Nephron (organoid): Measurements from ENCODE around the gene SKAP1.

Source experiments
- H3K27ac Mint-ChIP-seq, 3 experiments: 2 replicates each; pipeline ENCODE4 v1.8.0; 2020; ENCODE audit warnings: mixed read lengths in 3 of 3, mild to moderate bottlenecking in 2 of 3, moderate library complexity in 1 of 3
- H3K27me3 Mint-ChIP-seq: 2 replicates; pipeline ENCODE4 v1.8.0; 2021; ENCODE audit warnings: low read depth, mild to moderate bottlenecking, moderate library complexity, mixed read lengths
- H3K36me3 Mint-ChIP-seq: 2 replicates; pipeline ENCODE4 v1.8.0; 2020; ENCODE audit warnings: low read depth, mixed read lengths
- H3K4me1 Mint-ChIP-seq: 2 replicates; pipeline ENCODE4 v1.8.0; 2020; ENCODE audit warnings: mixed read lengths
- H3K4me3 Mint-ChIP-seq, 3 experiments: 2 replicates each; pipeline ENCODE4 v1.8.0; 2020; ENCODE audit warnings: mild to moderate bottlenecking in 3 of 3, mixed read lengths in 3 of 3, moderate library complexity in 2 of 3
- H3K9me3 Mint-ChIP-seq: 2 replicates; pipeline ENCODE4 v1.8.0; 2020; ENCODE audit warnings: mixed read lengths
- TF ChIP-seq, protein P1 (sequence below), 3 experiments: fragments of 200-600 bp; sonication (generic); IDR thresholded peaks; one replicate each; pipeline ENCODE4 v1.5.0; 2021; ENCODE audit warnings: antibody characterized with exemption in 3 of 3; ENCODE audit not compliant: unreplicated experiment in 3 of 3

The SKAP1 gene

GRCh38 chr17:48125829-48126531, 304.0 kb downstream of the SKAP1 start:
- H3K27me3 Mint-ChIP-seq = peaks cover under 1% of the 10 kb centered on the region
- TF ChIP-seq, protein P1, sequence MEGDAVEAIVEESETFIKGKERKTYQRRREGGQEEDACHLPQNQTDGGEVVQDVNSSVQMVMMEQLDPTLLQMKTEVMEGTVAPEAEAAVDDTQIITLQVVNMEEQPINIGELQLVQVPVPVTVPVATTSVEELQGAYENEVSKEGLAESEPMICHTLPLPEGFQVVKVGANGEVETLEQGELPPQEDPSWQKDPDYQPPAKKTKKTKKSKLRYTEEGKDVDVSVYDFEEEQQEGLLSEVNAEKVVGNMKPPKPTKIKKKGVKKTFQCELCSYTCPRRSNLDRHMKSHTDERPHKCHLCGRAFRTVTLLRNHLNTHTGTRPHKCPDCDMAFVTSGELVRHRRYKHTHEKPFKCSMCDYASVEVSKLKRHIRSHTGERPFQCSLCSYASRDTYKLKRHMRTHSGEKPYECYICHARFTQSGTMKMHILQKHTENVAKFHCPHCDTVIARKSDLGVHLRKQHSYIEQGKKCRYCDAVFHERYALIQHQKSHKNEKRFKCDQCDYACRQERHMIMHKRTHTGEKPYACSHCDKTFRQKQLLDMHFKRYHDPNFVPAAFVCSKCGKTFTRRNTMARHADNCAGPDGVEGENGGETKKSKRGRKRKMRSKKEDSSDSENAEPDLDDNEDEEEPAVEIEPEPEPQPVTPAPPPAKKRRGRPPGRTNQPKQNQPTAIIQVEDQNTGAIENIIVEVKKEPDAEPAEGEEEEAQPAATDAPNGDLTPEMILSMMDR (IDR thresholded peaks at IDR 0.05; ENCODE audit: unreplicated experiment in 3 of 3) = no peak
- peaks cover 19% of the 10 kb centered on the region for H3K4me1 Mint-ChIP-seq
- no peaks in the 10 kb centered on the region for H3K9me3 Mint-ChIP-seq
- H3K27ac Mint-ChIP-seq = no peak overlapping the region
- H3K36me3 Mint-ChIP-seq = peaks cover 14% of the 10 kb centered on the region
- no peak overlapping the region for H3K4me3 Mint-ChIP-seq

- no peaks in the 10 kb centered on the region for H3K27me3 Mint-ChIP-seq
- no peak overlapping the region for H3K27ac Mint-ChIP-seq
- H3K36me3 Mint-ChIP-seq = peaks cover 25% of the 10 kb centered on the region
- peaks cover 18% of the 10 kb centered on the region for H3K4me1 Mint-ChIP-seq
- TF ChIP-seq, protein P1 (IDR thresholded peaks at IDR 0.05; ENCODE audit: unreplicated experiment in 3 of 3) = no peak
- no peak overlapping the region for H3K4me3 Mint-ChIP-seq
- no peaks in the 10 kb centered on the region for H3K9me3 Mint-ChIP-seq
These were observed 306.1 kb downstream of the SKAP1 start for GRCh38 chr17:48123776-48124388.

- Mint-ChIP-seq H3K4me3 (no peak overlapping the region), H3K9me3 (no peaks in the 10 kb centered on the region), H3K27me3 (no peaks in the 10 kb centered on the region), H3K4me1 (peaks cover 14% of the 10 kb centered on the region), H3K36me3 (peaks cover 29% of the 10 kb centered on the region), H3K27ac (peak overlapping the region in 2 of 3 experiments; percentile 79 to 83)
- TF ChIP-seq, protein P1 (IDR thresholded peaks at IDR 0.05; ENCODE audit: unreplicated experiment in 3 of 3) = no peak
These were observed 306.9 kb downstream of the SKAP1 start for GRCh38 chr17:48123111-48123510.

GRCh38 chr17:48122665-48123045, 307.4 kb downstream of the SKAP1 start:
- peaks cover 14% of the 10 kb centered on the region for H3K4me1 Mint-ChIP-seq
- H3K9me3 Mint-ChIP-seq = no peaks in the 10 kb centered on the region
- H3K27me3 Mint-ChIP-seq = no peaks in the 10 kb centered on the region
- H3K27ac Mint-ChIP-seq = peak overlapping the region; percentile 60 to 83 (median 79)
- TF ChIP-seq, protein P1 (IDR thresholded peaks at IDR 0.05; ENCODE audit: unreplicated experiment in 3 of 3) = no peak
- H3K36me3 Mint-ChIP-seq = peaks cover 34% of the 10 kb centered on the region
- H3K4me3 Mint-ChIP-seq = no peak overlapping the region

DNA sequence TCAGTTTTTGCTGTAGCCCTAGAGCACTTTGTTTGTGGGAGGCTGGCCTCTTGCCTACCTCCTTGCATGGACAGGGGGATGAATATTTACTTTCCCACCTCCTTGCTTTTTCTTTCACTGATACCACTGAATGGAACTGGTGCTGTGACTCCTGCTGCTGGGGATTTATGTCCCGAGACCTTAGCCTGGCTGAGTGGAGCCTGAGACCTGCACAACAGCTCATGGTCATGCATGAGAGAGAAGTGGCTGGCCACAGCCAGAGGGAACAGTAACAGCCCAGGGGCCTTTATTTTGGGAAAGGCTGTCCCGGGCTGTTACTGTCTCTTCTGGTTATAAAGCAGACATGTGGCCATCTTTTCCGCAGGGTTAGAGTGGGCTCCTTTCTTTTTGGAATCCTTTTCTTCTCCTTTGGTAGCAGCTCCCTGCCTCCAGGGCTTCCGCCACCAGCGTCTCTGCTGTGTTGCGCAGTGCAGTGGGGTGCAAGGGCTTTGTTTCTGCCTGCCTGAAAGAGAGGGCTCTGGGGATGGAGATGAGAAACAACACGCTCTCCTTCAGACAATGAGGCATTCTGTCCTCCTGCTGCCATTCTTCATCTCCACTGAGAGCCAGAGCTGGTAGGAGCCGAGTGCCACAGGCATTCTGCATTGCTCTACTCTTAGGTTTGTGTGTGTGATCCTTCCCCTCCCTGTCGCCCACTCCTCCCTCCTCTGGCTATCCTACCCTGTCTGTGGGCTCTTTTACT, 307.9 kb downstream of the SKAP1 start:
- Mint-ChIP-seq H3K36me3 (peaks cover 36% of the 10 kb centered on the region), H3K27me3 (no peaks in the 10 kb centered on the region), H3K4me1 (peaks cover 14% of the 10 kb centered on the region), H3K4me3 (no peak overlapping the region), H3K27ac (peak overlapping the region; percentile 60 to 83 (median 79)), H3K9me3 (no peaks in the 10 kb centered on the region)
- TF ChIP-seq, protein P1 (IDR thresholded peaks at IDR 0.05; ENCODE audit: unreplicated experiment in 3 of 3) = no peak
